ENCODE results near the gene MTMR3.
"Not testable (repeated sequence)": the region's sequence is repeated elsewhere in the genome, so short reads cannot be mapped to it uniquely, and the experiment has no call there.

The MTMR3 gene

DNA sequence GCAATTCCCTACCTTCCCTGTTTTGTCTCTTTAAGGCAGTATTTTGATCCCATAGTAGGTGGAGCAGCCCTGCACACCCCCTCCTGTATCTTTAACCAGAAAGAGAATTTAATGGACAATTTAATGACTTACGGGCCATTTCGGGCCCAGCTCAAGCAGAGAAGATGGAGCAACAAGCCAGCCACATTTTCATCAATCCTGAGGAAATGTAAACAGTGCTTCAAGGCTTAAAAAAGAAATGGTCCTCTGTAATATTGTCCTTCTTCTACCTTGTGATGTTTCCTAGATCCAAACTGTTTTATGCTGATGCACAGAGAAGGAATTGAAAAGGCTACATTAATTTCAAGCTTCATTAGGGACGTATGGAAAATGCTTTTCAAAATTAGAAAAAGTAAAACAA is 88.6 kb downstream of the MTMR3 start:
- Histone ChIP-seq H3K4me1 (no peaks in the 10 kb centered on the region), H3K36me3 (no peaks in the 10 kb centered on the region), H3K27me3 (no peaks in the 10 kb centered on the region; the same call in 1 of the 2 replicates), H3K4me3 (ENCODE audit: low read depth, low read length) (no peak overlapping the region), H3K9me3 (no peaks in the 10 kb centered on the region)
- no peak for DNase-seq
- TF ChIP-seq, protein P1, sequence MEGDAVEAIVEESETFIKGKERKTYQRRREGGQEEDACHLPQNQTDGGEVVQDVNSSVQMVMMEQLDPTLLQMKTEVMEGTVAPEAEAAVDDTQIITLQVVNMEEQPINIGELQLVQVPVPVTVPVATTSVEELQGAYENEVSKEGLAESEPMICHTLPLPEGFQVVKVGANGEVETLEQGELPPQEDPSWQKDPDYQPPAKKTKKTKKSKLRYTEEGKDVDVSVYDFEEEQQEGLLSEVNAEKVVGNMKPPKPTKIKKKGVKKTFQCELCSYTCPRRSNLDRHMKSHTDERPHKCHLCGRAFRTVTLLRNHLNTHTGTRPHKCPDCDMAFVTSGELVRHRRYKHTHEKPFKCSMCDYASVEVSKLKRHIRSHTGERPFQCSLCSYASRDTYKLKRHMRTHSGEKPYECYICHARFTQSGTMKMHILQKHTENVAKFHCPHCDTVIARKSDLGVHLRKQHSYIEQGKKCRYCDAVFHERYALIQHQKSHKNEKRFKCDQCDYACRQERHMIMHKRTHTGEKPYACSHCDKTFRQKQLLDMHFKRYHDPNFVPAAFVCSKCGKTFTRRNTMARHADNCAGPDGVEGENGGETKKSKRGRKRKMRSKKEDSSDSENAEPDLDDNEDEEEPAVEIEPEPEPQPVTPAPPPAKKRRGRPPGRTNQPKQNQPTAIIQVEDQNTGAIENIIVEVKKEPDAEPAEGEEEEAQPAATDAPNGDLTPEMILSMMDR (IDR thresholded peaks at IDR 0.05; ENCODE audit: low read depth, low read length), result no peak

DNA sequence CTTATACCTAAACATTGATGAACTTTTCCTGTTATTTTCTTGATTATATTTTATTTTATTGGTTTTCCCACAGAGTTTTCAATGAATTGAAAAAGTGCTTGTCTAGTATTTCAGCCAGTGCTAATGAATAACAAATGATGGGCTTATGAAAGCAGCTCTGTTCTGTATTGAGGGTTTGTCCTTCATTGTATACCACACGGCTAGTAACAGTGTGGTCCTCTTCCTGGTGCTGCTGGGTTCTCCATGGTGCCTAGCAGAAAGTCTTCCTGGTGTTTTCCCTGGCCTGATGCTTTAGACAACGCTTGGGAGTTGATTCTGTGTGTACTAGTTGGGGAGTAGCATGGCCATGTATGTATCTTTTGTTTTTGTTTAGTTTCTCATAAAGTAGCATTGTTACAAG is 89.1 kb downstream of the MTMR3 start:
- Histone ChIP-seq H3K4me3 (ENCODE audit: low read depth, low read length) (no peak overlapping the region), H3K4me1 (no peaks in the 10 kb centered on the region), H3K36me3 (no peaks in the 10 kb centered on the region), H3K27me3 (no peaks in the 10 kb centered on the region; the same call in 1 of the 2 replicates), H3K9me3 (no peaks in the 10 kb centered on the region)
- TF ChIP-seq, protein P1 (IDR thresholded peaks at IDR 0.05; ENCODE audit: low read depth, low read length), result no peak
- no peak for DNase-seq

- no peak for DNase-seq
- H3K27me3 ChIP-seq, result no peaks in the 10 kb centered on the region; the same call in 1 of the 2 replicates
- no peaks in the 10 kb centered on the region for H3K4me1 ChIP-seq
- TF ChIP-seq, protein P1 (IDR thresholded peaks at IDR 0.05; ENCODE audit: low read depth, low read length), result no peak
- H3K36me3 ChIP-seq, result no peaks in the 10 kb centered on the region
- no peaks in the 10 kb centered on the region for H3K9me3 ChIP-seq
- no peak overlapping the region for H3K4me3 ChIP-seq (ENCODE audit: low read depth, low read length)
These were observed 90.3 kb downstream of the MTMR3 start for GRCh38 chr22:29973269-29973668.

DNA sequence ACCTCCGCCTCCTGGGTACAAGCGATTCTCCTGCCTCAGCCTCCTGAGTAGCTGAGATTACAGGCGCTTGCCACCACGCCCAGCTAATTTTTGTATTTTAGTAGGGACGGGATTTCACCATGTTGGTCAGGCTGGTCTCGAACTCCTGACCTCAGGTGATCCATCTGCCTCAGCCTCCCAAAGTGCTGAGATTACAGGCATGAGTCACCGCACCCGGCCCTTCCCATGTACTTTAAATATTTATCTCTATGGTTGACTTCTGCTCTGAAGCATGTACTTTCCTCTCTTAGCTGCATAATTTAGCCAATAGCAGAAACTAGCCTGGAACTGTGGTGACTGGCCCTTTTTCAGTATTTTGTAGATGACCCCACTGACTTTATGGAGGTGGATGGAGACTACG is 90.7 kb downstream of the MTMR3 start:
- H3K9me3 ChIP-seq; H3K36me3 ChIP-seq; H3K4me3 ChIP-seq (ENCODE audit: low read depth, low read length); DNase-seq; H3K4me1 ChIP-seq; H3K27me3 ChIP-seq: not testable (repeated sequence)

- no peaks in the 10 kb centered on the region for H3K36me3 ChIP-seq
- no peak overlapping the region for H3K4me3 ChIP-seq (ENCODE audit: low read depth, low read length)
- no peaks in the 10 kb centered on the region for H3K9me3 ChIP-seq
- no peak for DNase-seq
- H3K4me1 ChIP-seq, result no peaks in the 10 kb centered on the region; the same call in 1 of the 2 replicates
- no peaks in the 10 kb centered on the region; the same call in 1 of the 2 replicates for H3K27me3 ChIP-seq
- TF ChIP-seq, protein P1 (IDR thresholded peaks at IDR 0.05; ENCODE audit: low read depth, low read length), result no peak
These were observed 92.5 kb downstream of the MTMR3 start for GRCh38 chr22:29975494-29975893.

GRCh38 chr22:29977107-29977506 is 94.1 kb downstream of the MTMR3 start:
- Histone ChIP-seq H3K27me3 (no peaks in the 10 kb centered on the region; the same call in 1 of the 2 replicates), H3K4me1 (no peaks in the 10 kb centered on the region; the same call in 1 of the 2 replicates), H3K36me3 (no peaks in the 10 kb centered on the region), H3K9me3 (no peaks in the 10 kb centered on the region), H3K4me3 (ENCODE audit: low read depth, low read length) (no peak overlapping the region)
- TF ChIP-seq, protein P1 (IDR thresholded peaks at IDR 0.05; ENCODE audit: low read depth, low read length), result no peak
- DNase-seq, result no peak
